K562 (cell line): Measurements from ENCODE around the gene STX12. TPM values are rescaled to one million over a fixed set of nuclear protein-coding genes. Genes with fewer than 3 reads are reported as not detected.

Experiments used
- CTBP1 ChIP-seq: fragments of 450-650 bp; IDR thresholded peaks from 2 replicates; pipeline ENCODE4 v1.6.1; 2016; ENCODE audit warnings: borderline replicate concordance
- FOXA3 ChIP-seq, 2 experiments: fragments of 450-650 bp in 1 of 2; sonication (generic) in 1 of 2; formaldehyde crosslinking; IDR thresholded peaks in 1 of 2; conservative IDR thresholded peaks in 1 of 2; 2 replicates each; pipeline versions ENCODE4 v1.4.0 to v1.8.0; 2020 to 2022; ENCODE audit warnings: mild to moderate bottlenecking in 2 of 2, missing genetic modification reagents in 1 of 2
- TCF3 ChIP-seq: sonication (generic); formaldehyde crosslinking; IDR thresholded peaks from 2 replicates; pipeline ENCODE4 v1.4.0; 2020; ENCODE audit warnings: mild to moderate bottlenecking, missing genetic modification reagents
- ZNF431 ChIP-seq: sonication (generic); formaldehyde crosslinking; IDR thresholded peaks from 2 replicates; pipeline ENCODE4 v1.8.0; 2022; ENCODE audit warnings: mild to moderate bottlenecking, missing genetic modification reagents
- polyA plus RNA-seq, 8 experiments: library from polyadenylated mRNA; depleted of rRNA in 4 of 8; stranded (reverse) in 5 of 8; unstranded in 3 of 8; fragments of >200 nt; fragmentation: Nextera tagmentation in 2 of 8; fragmentation: Illumina TruSeq in 1 of 8; extraction: Ambion mirVana in 2 of 8; extraction: Trizol in 1 of 8; gene quantifications; 2 replicates each; pipeline versions ENCODE4 v1.2.1 to v1.2.3, GENCODE V29; 2011 to 2014; ENCODE audit warnings: inconsistent platforms in 1 of 8, missing spikeins in 1 of 8
- total RNA-seq, 7 experiments: library from RNA; depleted of rRNA in 6 of 7; stranded (reverse); fragments of >200 nt in 6 of 7; fragmentation: Illumina TruSeq in 2 of 7; extraction: Trizol in 2 of 7; gene quantifications; 2 replicates each; pipeline versions ENCODE4 v1.2.1 to v1.2.3, GENCODE V29; 2011 to 2021; ENCODE audit warnings: low replicate concordance in 1 of 7
- TF ChIP-seq, protein P1 (sequence below): fragments of 450-650 bp; IDR thresholded peaks from 2 replicates; pipeline ENCODE4 v1.6.1; 2016; ENCODE audit warnings: low read depth
- TF ChIP-seq, protein P2 (sequence below): fragments of 450-650 bp; IDR thresholded peaks from 2 replicates; pipeline ENCODE4 v1.6.1; 2016; ENCODE audit warnings: mild to moderate bottlenecking, moderate library complexity

STX12 gene
- total and polyA plus RNA-seq, 9 of the 15 experiments (the other 6 are each of a cell fraction or from before 2014, with no cell fraction given), result 16.9 to 31.3 (median 25.7) TPM

DNA sequence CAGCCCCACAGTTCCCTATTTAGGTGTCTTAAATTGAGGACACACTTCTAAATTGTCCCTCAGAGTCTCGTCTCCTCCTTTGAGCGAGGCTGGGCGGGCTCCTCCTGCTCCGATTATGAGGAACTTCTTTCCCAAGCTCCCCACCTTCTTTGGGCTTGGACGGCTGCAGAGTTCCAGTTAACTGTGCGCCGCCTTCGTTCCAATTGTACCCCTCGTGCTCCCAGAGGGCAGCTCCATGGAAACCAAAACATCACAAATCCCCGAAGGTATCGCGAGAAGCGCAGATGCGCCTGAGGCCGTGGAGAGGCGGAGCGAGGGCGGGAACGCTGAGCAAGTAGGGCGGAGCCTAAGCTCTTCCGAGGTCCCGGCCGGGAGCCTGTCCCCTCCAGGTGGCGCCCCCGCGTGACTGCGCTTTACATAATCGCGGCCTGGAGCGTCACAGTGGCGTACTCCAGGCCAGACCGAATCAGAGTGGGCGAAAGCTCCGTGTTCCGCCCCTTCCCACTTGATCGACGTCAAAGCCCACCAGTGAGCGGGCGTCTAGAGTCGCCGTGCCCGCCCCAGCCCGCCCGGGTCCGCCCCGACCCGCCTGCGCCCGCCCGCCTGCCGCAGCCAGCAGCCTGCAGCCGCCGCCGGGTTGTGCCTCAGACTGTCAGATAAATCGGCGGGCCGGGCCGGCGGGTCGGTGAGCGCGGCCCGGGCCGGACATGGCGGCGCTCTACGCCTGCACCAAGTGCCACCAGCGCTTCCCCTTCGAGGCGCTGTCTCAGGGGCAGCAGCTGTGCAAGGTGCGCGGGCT lies 47.4 kb upstream of the STX12 start, which contains the start of gene FAM76A (continued):
- TF ChIP-seq, protein P1, sequence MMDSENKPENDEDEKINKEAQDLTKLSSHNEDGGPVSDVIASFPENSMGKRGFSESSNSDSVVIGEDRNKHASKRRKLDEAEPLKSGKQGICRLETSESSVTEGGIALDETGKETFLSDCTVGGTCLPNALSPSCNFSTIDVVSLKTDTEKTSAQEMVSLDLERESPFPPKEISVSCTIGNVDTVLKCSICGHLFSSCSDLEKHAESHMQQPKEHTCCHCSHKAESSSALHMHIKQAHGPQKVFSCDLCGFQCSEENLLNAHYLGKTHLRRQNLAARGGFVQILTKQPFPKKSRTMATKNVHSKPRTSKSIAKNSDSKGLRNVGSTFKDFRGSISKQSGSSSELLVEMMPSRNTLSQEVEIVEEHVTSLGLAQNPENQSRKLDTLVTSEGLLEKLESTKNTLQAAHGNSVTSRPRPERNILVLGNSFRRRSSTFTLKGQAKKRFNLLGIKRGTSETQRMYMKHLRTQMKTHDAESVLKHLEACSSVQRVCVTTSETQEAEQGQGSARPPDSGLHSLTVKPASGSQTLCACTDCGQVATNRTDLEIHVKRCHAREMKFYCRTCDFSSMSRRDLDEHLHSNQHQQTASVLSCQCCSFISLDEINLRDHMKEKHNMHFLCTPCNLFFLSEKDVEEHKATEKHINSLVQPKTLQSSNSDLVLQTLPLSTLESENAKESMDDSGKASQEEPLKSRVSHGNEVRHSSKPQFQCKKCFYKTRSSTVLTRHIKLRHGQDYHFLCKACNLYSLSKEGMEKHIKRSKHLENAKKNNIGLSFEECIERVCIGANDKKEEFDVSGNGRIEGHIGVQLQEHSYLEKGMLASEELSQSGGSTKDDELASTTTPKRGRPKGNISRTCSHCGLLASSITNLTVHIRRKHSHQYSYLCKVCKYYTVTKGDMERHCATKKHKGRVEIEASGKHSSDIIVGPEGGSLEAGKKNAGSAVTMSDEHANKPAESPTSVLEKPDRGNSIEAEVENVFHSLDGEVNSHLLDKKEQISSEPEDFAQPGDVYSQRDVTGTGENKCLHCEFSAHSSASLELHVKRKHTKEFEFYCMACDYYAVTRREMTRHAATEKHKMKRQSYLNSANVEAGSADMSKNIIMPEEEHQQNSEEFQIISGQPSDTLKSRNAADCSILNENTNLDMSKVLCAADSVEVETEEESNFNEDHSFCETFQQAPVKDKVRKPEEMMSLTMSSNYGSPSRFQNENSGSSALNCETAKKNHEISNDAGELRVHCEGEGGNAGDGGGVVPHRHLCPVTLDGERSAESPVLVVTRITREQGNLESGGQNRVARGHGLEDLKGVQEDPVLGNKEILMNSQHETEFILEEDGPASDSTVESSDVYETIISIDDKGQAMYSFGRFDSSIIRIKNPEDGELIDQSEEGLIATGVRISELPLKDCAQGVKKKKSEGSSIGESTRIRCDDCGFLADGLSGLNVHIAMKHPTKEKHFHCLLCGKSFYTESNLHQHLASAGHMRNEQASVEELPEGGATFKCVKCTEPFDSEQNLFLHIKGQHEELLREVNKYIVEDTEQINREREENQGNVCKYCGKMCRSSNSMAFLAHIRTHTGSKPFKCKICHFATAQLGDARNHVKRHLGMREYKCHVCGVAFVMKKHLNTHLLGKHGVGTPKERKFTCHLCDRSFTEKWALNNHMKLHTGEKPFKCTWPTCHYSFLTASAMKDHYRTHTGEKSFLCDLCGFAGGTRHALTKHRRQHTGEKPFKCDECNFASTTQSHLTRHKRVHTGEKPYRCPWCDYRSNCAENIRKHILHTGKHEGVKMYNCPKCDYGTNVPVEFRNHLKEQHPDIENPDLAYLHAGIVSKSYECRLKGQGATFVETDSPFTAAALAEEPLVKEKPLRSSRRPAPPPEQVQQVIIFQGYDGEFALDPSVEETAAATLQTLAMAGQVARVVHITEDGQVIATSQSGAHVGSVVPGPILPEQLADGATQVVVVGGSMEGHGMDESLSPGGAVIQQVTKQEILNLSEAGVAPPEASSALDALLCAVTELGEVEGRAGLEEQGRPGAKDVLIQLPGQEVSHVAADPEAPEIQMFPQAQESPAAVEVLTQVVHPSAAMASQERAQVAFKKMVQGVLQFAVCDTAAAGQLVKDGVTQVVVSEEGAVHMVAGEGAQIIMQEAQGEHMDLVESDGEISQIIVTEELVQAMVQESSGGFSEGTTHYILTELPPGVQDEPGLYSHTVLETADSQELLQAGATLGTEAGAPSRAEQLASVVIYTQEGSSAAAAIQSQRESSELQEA, result no peak
- TF ChIP-seq TCF3 (CRISPR knock-in tag) (no peak), CTBP1 (peak; percentile 87), ZNF431 (no peak; the same call in 1 of the 2 replicates), FOXA3 (CRISPR knock-in tag; conservative IDR thresholded peaks at IDR 0.05 in 1 of 2, IDR thresholded peaks at IDR 0.05 in 1 of 2) (peak in 1 of 2 experiments; percentile 72; a peak in 1 of 4 replicates)
- TF ChIP-seq, protein P2, sequence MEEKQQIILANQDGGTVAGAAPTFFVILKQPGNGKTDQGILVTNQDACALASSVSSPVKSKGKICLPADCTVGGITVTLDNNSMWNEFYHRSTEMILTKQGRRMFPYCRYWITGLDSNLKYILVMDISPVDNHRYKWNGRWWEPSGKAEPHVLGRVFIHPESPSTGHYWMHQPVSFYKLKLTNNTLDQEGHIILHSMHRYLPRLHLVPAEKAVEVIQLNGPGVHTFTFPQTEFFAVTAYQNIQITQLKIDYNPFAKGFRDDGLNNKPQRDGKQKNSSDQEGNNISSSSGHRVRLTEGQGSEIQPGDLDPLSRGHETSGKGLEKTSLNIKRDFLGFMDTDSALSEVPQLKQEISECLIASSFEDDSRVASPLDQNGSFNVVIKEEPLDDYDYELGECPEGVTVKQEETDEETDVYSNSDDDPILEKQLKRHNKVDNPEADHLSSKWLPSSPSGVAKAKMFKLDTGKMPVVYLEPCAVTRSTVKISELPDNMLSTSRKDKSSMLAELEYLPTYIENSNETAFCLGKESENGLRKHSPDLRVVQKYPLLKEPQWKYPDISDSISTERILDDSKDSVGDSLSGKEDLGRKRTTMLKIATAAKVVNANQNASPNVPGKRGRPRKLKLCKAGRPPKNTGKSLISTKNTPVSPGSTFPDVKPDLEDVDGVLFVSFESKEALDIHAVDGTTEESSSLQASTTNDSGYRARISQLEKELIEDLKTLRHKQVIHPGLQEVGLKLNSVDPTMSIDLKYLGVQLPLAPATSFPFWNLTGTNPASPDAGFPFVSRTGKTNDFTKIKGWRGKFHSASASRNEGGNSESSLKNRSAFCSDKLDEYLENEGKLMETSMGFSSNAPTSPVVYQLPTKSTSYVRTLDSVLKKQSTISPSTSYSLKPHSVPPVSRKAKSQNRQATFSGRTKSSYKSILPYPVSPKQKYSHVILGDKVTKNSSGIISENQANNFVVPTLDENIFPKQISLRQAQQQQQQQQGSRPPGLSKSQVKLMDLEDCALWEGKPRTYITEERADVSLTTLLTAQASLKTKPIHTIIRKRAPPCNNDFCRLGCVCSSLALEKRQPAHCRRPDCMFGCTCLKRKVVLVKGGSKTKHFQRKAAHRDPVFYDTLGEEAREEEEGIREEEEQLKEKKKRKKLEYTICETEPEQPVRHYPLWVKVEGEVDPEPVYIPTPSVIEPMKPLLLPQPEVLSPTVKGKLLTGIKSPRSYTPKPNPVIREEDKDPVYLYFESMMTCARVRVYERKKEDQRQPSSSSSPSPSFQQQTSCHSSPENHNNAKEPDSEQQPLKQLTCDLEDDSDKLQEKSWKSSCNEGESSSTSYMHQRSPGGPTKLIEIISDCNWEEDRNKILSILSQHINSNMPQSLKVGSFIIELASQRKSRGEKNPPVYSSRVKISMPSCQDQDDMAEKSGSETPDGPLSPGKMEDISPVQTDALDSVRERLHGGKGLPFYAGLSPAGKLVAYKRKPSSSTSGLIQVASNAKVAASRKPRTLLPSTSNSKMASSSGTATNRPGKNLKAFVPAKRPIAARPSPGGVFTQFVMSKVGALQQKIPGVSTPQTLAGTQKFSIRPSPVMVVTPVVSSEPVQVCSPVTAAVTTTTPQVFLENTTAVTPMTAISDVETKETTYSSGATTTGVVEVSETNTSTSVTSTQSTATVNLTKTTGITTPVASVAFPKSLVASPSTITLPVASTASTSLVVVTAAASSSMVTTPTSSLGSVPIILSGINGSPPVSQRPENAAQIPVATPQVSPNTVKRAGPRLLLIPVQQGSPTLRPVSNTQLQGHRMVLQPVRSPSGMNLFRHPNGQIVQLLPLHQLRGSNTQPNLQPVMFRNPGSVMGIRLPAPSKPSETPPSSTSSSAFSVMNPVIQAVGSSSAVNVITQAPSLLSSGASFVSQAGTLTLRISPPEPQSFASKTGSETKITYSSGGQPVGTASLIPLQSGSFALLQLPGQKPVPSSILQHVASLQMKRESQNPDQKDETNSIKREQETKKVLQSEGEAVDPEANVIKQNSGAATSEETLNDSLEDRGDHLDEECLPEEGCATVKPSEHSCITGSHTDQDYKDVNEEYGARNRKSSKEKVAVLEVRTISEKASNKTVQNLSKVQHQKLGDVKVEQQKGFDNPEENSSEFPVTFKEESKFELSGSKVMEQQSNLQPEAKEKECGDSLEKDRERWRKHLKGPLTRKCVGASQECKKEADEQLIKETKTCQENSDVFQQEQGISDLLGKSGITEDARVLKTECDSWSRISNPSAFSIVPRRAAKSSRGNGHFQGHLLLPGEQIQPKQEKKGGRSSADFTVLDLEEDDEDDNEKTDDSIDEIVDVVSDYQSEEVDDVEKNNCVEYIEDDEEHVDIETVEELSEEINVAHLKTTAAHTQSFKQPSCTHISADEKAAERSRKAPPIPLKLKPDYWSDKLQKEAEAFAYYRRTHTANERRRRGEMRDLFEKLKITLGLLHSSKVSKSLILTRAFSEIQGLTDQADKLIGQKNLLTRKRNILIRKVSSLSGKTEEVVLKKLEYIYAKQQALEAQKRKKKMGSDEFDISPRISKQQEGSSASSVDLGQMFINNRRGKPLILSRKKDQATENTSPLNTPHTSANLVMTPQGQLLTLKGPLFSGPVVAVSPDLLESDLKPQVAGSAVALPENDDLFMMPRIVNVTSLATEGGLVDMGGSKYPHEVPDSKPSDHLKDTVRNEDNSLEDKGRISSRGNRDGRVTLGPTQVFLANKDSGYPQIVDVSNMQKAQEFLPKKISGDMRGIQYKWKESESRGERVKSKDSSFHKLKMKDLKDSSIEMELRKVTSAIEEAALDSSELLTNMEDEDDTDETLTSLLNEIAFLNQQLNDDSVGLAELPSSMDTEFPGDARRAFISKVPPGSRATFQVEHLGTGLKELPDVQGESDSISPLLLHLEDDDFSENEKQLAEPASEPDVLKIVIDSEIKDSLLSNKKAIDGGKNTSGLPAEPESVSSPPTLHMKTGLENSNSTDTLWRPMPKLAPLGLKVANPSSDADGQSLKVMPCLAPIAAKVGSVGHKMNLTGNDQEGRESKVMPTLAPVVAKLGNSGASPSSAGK, result peak; percentile 100
